Measurements from ENCODE around the gene FOXN3.

- TF ChIP-seq POLR2A (IDR thresholded peaks at IDR 0.05) (no peak), CTCF (IDR thresholded peaks at IDR 0.05 in 8 of 11, conservative IDR thresholded peaks at IDR 0.05 in 3 of 11) (no peak)
Observed at GRCh38 chr14:89379891-89380820, 36.9 kb downstream of the FOXN3 start.
